Naive thymus-derived CD8-positive, alpha-beta T cell (primary cell): ENCODE measurements around the gene WNT3. TPM values are rescaled to one million over a fixed set of nuclear protein-coding genes. Genes with fewer than 3 reads are reported as not detected.

Experiments used
- ATAC-seq, 2 donors: fragments of 150-1000 bp; cut with Tn5 transposase in 1 of 2; sonication (Bioruptor Pico), chemical (Tn5 transposase) in 1 of 2; 1 replicate in 1 of 2; 2 replicates in 1 of 2; pipeline ENCODE4 v1.10.0; 2021; ENCODE audit warnings: mild to moderate bottlenecking in 2 of 2, moderate library complexity in 2 of 2
- POLR2A ChIA-PET: fragments of 350-600 bp; sonication (Branson Sonifier 250); formaldehyde crosslinking; loops from one replicate; lab custom pipeline; 2021; ENCODE audit warnings: antibody characterized with exemption; lab: Charles Lee
- DNase-seq, 10 donors: peaks; one replicate each; pipeline versions ENCODE4 v3.0.0 to v3.0.0-alpha.2; 2020 to 2022
- H3K27ac Mint-ChIP-seq, 10 donors: one replicate each; pipeline ENCODE4 v1.8.0; 2020 to 2022; ENCODE audit warnings: mild to moderate bottlenecking in 10 of 10, mixed read lengths in 10 of 10, moderate library complexity in 4 of 10, inconsistent platforms in 1 of 10
- H3K27me3 Mint-ChIP-seq, 5 donors: one replicate each; pipeline ENCODE4 v1.8.0; 2021 to 2022; ENCODE audit warnings: mixed read lengths in 5 of 5
- H3K36me3 Mint-ChIP-seq, 3 donors: one replicate each; pipeline ENCODE4 v1.8.0; 2020 to 2022; ENCODE audit warnings: mixed read lengths in 3 of 3, mild to moderate bottlenecking in 2 of 3, inconsistent platforms in 1 of 3
- H3K4me1 Mint-ChIP-seq, 4 donors: one replicate each; pipeline ENCODE4 v1.8.0; 2021 to 2022; ENCODE audit warnings: mixed read lengths in 4 of 4
- H3K4me3 Mint-ChIP-seq, 10 donors: one replicate each; pipeline ENCODE4 v1.8.0; 2020 to 2022; ENCODE audit warnings: mild to moderate bottlenecking in 10 of 10, mixed read lengths in 10 of 10, moderate library complexity in 6 of 10, inconsistent platforms in 1 of 10
- H3K9me3 Mint-ChIP-seq, 9 donors: one replicate each; pipeline ENCODE4 v1.8.0; 2020 to 2022; ENCODE audit warnings: mixed read lengths in 9 of 9, mild to moderate bottlenecking in 3 of 9, inconsistent platforms in 1 of 9, moderate library complexity in 1 of 9
- polyA plus RNA-seq, 3 donors: library from polyadenylated mRNA; unstranded; fragments of 300-500 nt; fragmentation: Illumina TruSeq; gene quantifications; one replicate each; pipeline ENCODE4 v1.2.3, GENCODE V29; 2021
- total RNA-seq, 8 experiments: library from RNA in 2 of 8; stranded (reverse) in 2 of 8; gene quantifications; one replicate each; pipeline ENCODE4 v1.2.3 and lab custom pipeline; 2021 to 2026

The WNT3 gene
- total and polyA plus RNA-seq, 5 experiments from 2014 or later: not detected

DNA sequence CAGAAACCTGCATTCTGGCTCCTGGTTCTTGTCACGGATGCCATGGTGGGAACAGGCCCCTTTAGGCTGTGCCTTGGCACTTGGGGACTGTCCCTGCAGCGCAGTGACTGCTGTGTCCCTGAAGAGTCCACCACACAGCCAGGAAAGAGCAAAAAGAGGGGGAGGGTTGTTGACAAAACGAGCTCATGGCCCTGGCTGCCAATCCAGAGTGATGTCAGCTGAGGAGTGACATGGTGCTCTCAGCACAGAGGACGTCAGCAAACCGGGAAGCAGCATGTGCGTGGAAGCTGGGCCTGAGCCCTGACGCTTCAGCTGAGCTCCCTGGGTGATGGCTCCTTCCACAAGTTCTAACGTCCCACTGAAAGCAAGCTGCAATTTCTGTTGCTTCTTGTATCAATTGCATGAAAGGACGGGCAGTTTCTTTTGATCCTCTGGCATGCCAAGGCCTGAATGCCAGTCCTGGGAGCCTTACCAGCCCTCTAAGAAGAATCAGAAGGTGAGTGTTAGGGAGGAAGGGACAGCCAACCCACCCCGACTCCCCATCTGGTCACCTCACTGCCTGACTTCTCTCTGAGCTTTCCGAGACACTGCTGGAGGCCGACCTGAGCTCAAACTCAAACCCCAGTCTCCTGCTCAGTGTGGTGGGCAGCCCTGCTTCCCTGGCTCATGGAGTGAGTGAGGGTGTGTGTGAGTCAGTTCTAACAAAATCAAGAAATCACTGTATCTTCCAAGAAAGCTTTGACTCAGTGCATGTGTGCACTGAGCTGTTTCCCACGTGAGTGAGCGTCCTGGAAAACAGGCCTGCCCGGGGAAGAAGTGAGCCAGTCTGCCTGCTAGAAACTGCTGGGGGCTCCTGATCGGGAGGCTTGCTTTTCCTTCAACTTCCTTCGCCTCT, 14.7 kb upstream of the WNT3 start:
- Mint-ChIP-seq H3K9me3 (peaks cover 0 to 2% (median 0%) of the 10 kb centered on the region in 9 donors), H3K36me3 (no peaks in the 10 kb centered on the region), H3K27me3 (peaks cover 0 to 45% (median 17%) of the 10 kb centered on the region in 5 donors), H3K4me3 (no peak overlapping the region), H3K27ac (peak overlapping the region in 4 of 10 donors; percentile 40 to 71 (median 44)), H3K4me1 (peaks cover 0 to 8% (median 2%) of the 10 kb centered on the region in 4 donors)
- DNase-seq (peak in 1 of 10 donors; percentile 49), ATAC-seq (no peak)
- POLR2A ChIA-PET: no interaction called here

DNA sequence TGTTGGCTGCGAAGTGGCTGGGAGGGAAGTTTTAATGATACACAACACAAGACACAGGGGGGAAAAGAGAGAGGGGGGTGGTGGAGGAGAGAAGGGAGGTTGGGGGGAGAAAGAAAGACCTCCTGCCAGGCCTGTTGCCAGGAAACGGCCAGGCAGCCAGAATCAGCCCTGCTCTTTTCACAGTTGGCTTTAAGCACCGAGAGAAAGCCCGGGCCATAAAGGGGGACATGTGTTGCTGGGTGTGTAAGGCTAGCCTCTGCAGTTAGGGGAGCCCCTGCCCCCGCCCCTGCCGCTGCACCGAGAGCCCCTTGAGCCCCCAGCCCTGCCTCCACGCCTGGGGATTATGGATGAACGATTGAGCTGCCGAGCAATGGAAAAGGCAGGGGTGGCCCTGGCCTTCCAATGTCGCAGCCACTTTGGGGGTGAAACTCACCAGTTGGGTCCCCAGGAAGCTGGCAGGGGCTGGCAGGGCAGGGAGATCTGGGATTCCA, 13.9 kb upstream of the WNT3 start:
- DNase-seq: peak in 1 of 10 donors; percentile 31

DNA sequence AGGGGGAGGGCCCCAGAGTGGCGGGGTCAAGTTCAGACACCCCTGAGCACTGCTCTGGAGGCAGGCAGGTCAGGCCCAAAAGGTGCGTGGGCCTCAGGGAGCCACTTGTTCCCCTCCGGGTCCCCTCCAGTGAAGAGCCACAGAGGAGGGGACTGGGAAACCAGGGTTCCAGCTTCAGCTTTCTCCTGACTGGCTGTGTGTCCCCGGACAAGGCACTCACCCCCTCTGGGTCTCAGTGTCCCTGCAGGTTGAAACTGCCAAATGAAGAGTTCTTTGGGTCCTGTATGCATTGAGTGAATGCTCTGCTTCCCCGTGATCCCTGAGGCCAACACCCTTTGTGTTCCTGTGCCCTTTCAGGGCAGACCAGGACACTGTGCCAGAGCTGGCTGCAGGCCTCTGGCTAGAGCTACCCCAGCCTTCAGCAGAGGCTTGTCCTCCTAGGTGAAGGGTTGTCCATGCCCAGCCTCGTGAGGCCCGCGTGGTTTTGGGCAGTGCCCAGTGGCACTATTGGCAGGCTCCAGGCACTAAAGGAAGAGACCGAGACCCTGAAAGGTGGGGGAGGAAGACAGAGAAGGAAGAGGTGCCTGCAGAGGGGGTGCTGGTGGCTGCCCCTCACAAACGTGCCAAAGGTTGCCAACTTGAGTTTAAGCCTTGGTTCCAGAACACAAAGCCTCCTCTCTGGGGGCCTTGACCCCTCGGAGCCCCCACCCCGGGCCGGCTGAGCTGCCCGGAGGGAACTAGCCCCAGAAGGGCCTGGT, 13.3 kb upstream of the WNT3 start:
- peak in 1 of 10 donors; percentile 56 for DNase-seq
- Mint-ChIP-seq H3K27ac (no peak overlapping the region), H3K9me3 (peaks cover 0 to 2% (median 0%) of the 10 kb centered on the region in 9 donors), H3K27me3 (peaks cover 0 to 43% (median 14%) of the 10 kb centered on the region in 5 donors), H3K4me3 (peak overlapping the region in 1 of 10 donors; percentile 33), H3K4me1 (peaks cover 0 to 8% (median 2%) of the 10 kb centered on the region in 4 donors), H3K36me3 (peaks cover 0 to 2% (median 0%) of the 10 kb centered on the region in 3 donors)
- POLR2A ChIA-PET: no interaction called here
- no peak for ATAC-seq

More for the DNA sequence above, 13.9 kb upstream of the WNT3 start:
- Mint-ChIP-seq H3K27me3 (peaks cover 0 to 44% (median 12%) of the 10 kb centered on the region in 5 donors), H3K4me3 (no peak overlapping the region), H3K27ac (no peak overlapping the region), H3K9me3 (peaks cover 0 to 2% (median 0%) of the 10 kb centered on the region in 9 donors), H3K36me3 (no peaks in the 10 kb centered on the region), H3K4me1 (peaks cover 0 to 8% (median 2%) of the 10 kb centered on the region in 4 donors)
- POLR2A ChIA-PET: no interaction called here
- no peak for ATAC-seq

DNA sequence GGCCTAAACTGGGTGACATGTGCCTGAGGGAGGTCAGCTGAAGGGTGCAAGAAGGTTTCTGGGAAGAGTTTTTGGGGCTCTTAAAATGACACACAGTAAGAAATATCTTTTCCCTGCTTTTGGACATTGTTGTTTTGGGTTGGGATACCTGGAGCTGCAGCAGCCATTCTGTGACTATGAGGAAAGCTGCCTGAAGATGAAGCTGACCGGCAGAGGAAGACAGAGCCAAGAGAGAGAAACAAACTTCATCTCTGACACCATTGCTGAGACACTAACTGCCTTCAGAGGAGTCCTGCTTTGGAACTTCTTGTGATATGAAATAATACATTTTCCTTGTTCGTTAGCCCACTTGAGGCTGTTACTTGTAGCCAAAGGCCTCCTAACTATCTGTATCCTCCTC, 8.8 kb upstream of the WNT3 start:
- Mint-ChIP-seq H3K36me3 (peaks cover 0 to 2% (median 0%) of the 10 kb centered on the region in 3 donors), H3K4me3 (no peak overlapping the region), H3K27ac (no peak overlapping the region), H3K9me3 (peaks cover 0 to 2% (median 0%) of the 10 kb centered on the region in 9 donors), H3K4me1 (peaks cover 0 to 5% (median 0%) of the 10 kb centered on the region in 4 donors), H3K27me3 (peaks cover 0 to 50% (median 22%) of the 10 kb centered on the region in 5 donors)
- DNase-seq (no peak), ATAC-seq (no peak)
- POLR2A ChIA-PET: no interaction called here

DNA sequence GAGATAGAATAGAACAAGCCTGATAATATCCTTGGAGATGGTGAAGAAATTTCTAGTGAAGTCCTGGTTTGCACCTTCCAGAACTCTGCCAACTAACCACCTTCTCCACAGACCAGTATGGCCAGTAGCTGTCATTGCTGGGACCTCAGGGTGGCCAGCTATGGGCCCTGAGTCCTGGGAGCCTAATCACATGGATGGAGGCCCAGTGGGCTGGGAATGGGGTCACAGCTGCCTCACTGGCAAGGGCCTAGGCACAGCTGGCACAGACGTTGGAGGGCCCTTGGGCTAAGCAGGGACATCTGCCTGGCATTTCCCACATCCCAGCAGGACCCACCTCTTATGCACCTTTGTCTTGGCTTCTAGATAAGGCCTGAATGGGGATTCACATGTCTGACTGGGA, 7.6 kb upstream of the WNT3 start:
- POLR2A ChIA-PET: no interaction called here
- H3K36me3 Mint-ChIP-seq: peaks cover 0 to 2% (median 0%) of the 10 kb centered on the region in 3 donors
- no peak for ATAC-seq

DNA sequence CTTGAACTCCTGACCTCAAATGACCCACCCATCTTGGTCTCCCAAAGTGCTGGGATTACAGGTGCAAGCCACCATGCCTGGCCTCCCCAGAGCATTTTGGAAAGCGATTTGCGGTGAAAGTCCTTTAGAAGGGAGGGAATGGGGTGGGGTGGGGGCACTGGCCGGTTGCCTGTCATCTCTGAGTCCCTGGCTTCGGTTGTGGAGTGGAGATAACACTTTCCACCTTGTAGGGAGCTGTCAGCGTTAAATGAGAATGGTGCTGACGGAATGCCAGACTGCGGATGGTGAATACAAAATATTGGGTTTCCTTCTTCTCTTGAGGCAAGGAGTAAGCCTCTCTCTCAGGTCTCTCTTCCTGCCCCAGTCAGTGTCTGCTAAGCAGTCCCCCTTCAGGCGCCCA, 5.2 kb upstream of the WNT3 start:
- POLR2A ChIA-PET: interaction anchor here (1.4 kb wide), 1 partner anchor 10 kb away, joined by 3 read pairs; no protein-coding TSS in a partner anchor
- no peak overlapping the region for H3K27ac Mint-ChIP-seq
- DNase-seq: peak in 1 of 10 donors; percentile 36
- peaks cover 0 to 2% (median 0%) of the 10 kb centered on the region in 3 donors for H3K36me3 Mint-ChIP-seq
- peaks cover 0 to 2% (median 0%) of the 10 kb centered on the region in 9 donors for H3K9me3 Mint-ChIP-seq
- ATAC-seq: no peak
- H3K27me3 Mint-ChIP-seq: peaks cover 3 to 60% (median 34%) of the 10 kb centered on the region in 5 donors
- peaks cover 2 to 36% (median 17%) of the 10 kb centered on the region in 4 donors for H3K4me1 Mint-ChIP-seq
- no peak overlapping the region for H3K4me3 Mint-ChIP-seq

More for the DNA sequence above, 7.6 kb upstream of the WNT3 start:
- Mint-ChIP-seq H3K4me1 (peaks cover 0 to 16% (median 3%) of the 10 kb centered on the region in 4 donors), H3K27me3 (peaks cover 0 to 52% (median 28%) of the 10 kb centered on the region in 5 donors), H3K9me3 (peaks cover 0 to 2% (median 0%) of the 10 kb centered on the region in 9 donors), H3K4me3 (no peak overlapping the region), H3K27ac (no peak overlapping the region)
- peak in 1 of 10 donors; percentile 18 for DNase-seq

DNA sequence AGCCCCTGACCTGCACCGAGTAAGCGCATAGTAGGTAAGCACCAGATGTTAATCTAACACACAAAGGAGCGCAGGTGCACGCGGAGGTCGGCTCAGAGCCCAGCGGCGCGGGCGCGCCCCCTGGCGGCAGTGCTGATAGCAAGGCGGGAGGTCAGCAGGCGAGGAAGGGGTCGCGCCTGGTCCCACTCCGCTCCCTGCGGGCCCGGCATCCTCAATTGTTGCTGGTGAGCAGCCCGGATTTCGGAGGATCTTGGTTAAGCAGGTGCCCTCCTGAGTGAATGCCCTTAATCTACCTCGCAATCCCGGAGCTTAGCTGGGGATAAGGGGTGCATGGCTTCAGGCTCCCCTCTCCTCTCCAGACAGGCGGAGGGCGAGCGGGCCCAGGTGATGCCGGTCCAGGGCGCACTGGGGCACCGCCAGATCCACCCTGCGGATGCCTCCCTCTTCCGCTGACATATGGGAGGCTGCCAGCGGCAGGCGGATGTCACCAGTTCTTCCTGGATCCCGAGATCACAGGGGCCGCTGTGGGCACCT, 4.0 kb upstream of the WNT3 start:
- DNase-seq (peak in 3 of 10 donors; percentile 9 to 62 (median 26)), ATAC-seq (peak in 1 of 2 donors; percentile 15)
- H3K27ac Mint-ChIP-seq: peak overlapping the region in 1 of 10 donors; percentile 75
- POLR2A ChIA-PET: interaction anchor here (1.4 kb wide), 1 partner anchor 8 kb away, joined by 3 read pairs; no protein-coding TSS in a partner anchor
- no peak overlapping the region for H3K4me3 Mint-ChIP-seq
- H3K36me3 Mint-ChIP-seq: peaks cover 0 to 8% (median 2%) of the 10 kb centered on the region in 3 donors
- peaks cover 8 to 48% (median 25%) of the 10 kb centered on the region in 4 donors for H3K4me1 Mint-ChIP-seq
- H3K9me3 Mint-ChIP-seq: no peaks in the 10 kb centered on the region
- H3K27me3 Mint-ChIP-seq: peaks cover 8 to 63% (median 37%) of the 10 kb centered on the region in 5 donors

DNA sequence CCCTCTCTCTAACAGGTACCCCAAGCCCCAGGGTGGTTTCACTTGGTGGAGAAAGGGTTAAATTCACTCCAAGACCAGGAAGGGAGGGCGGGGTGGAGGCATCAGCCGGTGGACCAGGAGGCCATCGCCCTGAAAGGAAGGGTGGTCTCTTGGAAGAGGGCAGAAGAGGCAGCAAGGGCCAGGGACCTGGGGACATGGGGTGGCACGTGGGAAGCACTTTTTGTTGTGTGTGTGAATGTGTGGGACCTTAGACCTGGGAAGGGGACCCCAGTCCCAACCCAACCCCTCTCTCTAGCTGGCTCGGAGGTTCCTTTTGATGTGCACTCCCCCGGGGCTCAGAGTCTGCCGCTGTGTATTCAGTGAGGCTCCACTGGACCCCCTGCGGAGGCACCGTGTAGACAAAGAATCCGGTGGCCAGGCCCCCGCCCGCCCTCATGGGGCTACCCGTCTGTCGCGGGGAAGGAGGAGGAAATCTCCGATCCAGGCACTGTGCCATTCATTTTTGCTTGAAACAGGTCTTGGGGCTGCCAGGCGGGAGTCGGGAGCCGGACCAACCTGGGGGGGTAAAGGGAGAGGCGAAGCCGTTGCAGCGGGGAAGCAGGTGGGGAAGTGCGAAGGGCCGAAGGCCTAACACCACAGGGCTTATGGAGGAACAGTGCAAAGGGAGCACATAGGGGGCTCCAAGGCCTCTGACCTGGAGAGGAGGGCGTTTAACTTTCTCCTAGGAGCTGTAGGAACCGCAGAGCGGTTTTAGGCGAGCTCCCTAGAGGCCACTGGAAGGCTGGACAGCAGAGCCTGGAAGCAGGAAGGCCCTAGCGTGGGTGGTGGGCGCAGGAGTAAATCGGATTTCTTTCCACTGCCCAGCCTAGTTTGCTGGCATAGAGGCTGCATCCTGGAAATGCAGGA, 3.2 kb upstream of the WNT3 start:
- ATAC-seq (no peak), DNase-seq (peak in 1 of 10 donors; percentile 54)
- H3K4me1 Mint-ChIP-seq: peaks cover 11 to 55% (median 28%) of the 10 kb centered on the region in 4 donors
- peaks cover 0 to 8% (median 0%) of the 10 kb centered on the region in 3 donors for H3K36me3 Mint-ChIP-seq
- H3K27ac Mint-ChIP-seq: peak overlapping the region in 1 of 10 donors; percentile 75
- POLR2A ChIA-PET: no interaction called here
- peak overlapping the region in 2 of 10 donors; percentile 14 to 22 for H3K4me3 Mint-ChIP-seq
- H3K27me3 Mint-ChIP-seq: peaks cover 12 to 70% (median 43%) of the 10 kb centered on the region in 5 donors
- no peaks in the 10 kb centered on the region for H3K9me3 Mint-ChIP-seq

DNA sequence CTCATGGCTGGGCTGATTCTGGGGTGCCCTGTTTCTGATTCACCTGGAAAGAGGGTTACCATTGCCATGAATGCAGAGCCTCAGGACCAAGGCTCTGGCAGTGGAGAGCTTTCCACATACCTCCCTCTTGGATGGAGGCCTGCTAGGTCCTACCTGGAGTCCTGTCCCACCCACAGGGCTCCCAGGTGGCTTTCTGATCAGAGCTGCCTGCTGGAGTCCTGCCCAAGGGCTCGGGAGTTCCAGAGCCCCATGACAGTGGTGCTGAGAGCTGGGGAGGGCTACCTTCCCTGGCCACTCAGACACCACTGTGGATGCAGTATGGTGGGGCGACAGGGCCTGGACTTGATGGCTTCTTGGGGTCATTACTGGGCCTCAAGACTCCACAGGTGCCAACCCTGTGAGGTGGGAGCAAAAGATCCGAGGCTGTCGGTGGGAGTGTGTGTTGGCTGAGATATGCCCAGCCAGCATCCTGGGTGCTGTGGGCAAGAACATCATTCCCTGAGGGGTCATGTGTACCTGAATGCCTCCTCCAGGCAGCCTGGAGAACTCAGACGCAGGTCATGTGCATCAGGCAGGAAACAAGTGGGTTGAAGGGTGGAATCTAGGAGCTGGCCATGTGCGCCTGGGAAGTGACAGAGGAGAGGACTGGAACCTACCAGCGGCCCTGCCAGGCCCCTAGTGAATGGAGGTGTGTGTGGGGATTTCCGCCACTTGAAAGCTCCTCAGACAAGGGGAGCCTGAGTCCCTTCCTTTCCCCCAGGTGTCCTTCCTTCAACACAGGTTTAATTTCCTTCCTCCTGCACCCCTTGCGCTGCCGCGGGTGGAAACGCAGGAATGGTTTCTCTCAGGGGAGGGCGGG, 2.3 kb upstream of the WNT3 start:
- H3K4me1 Mint-ChIP-seq: peaks cover 16 to 58% (median 28%) of the 10 kb centered on the region in 4 donors
- DNase-seq (peak in 1 of 10 donors; percentile 52), ATAC-seq (no peak)
- H3K36me3 Mint-ChIP-seq: peaks cover 0 to 8% (median 0%) of the 10 kb centered on the region in 3 donors
- peak overlapping the region in 9 of 10 donors; percentile 19 to 77 (median 43) for H3K4me3 Mint-ChIP-seq
- H3K9me3 Mint-ChIP-seq: no peaks in the 10 kb centered on the region
- H3K27ac Mint-ChIP-seq: no peak overlapping the region
- peaks cover 19 to 79% (median 52%) of the 10 kb centered on the region in 5 donors for H3K27me3 Mint-ChIP-seq
- POLR2A ChIA-PET: no interaction called here

DNA sequence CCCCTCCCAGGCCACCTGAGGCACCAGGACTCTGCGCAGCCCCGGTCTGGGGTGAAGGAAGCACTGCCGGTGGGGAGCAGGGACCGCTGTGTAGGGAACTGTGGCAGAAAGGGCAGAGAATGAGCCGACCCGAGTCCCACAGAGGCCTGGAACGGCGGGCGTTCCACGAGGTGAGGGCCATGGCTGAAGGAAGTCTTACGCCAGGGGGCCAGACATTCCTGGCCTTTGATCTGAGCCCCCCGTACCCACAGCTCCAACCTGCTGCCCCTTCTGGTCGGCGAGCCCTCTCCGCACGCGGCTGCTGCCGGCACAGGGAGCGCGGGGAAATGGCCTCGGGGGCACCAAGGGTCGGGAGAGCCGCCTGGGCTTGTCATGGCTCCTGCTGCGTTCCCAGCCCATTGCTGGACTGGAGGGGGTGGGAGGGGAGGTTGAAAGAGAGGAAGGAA, 1.4 kb upstream of the WNT3 start:
- Mint-ChIP-seq H3K36me3 (peaks cover 0 to 8% (median 0%) of the 10 kb centered on the region in 3 donors), H3K9me3 (no peaks in the 10 kb centered on the region), H3K27ac (peak overlapping the region in 1 of 10 donors; percentile 66), H3K27me3 (peaks cover 19 to 81% (median 51%) of the 10 kb centered on the region in 5 donors), H3K4me1 (peaks cover 16 to 58% (median 29%) of the 10 kb centered on the region in 4 donors), H3K4me3 (peak overlapping the region; percentile 15 to 82 (median 70))
- DNase-seq: no peak
- POLR2A ChIA-PET: no interaction called here
- ATAC-seq: peak in 1 of 2 donors; percentile 29
